ENCODE results near the gene CELF5.

- TF ChIP-seq POLR2A (IDR thresholded peaks at IDR 0.05; ENCODE audit: borderline replicate concordance, extremely low read depth, insufficient read depth, insufficient read length): no peak
- no peak for TF ChIP-seq CEBPB (IDR thresholded peaks at IDR 0.05; ENCODE audit: low read depth)
- TF ChIP-seq CTCF (IDR thresholded peaks at IDR 0.05 in 2 of 3, conservative IDR thresholded peaks at IDR 0.05 in 1 of 3; ENCODE audit: borderline replicate concordance in 1 of 3, insufficient read depth in 1 of 3, low read depth in 2 of 3, low read length in 2 of 3): no peak
- TF ChIP-seq MAX (IDR thresholded peaks at IDR 0.05): no peak
- no peak for TF ChIP-seq SRF (IDR thresholded peaks at IDR 0.05; ENCODE audit: low read depth)
- no peak for TF ChIP-seq EZH2 (IDR thresholded peaks at IDR 0.05)
- no peak for TF ChIP-seq RAD21 (IDR thresholded peaks at IDR 0.05; ENCODE audit: low read depth)
- no peak for TF ChIP-seq ZNF274 (IDR thresholded peaks at IDR 0.05; ENCODE audit: low read depth, low read length)
- no peak for TF ChIP-seq JUND (IDR thresholded peaks at IDR 0.05)
- no peak for TF ChIP-seq POLR2AphosphoS5 (IDR thresholded peaks at IDR 0.05; ENCODE audit: low read depth, low read length)
- no peak for TF ChIP-seq EZH2phosphoT487 (IDR thresholded peaks at IDR 0.05; ENCODE audit: borderline replicate concordance)
- TF ChIP-seq ATF3 (IDR thresholded peaks at IDR 0.05): no peak
- TF ChIP-seq REST (IDR thresholded peaks at IDR 0.05; ENCODE audit: low read depth): no peak
These were observed 3.9 kb upstream of the CELF5 start for GRCh38 chr19:3220576-3220975.

Measured in HCT116 (cell line).